ENCODE data around the gene ALG6.

ALG6 gene

DNA sequence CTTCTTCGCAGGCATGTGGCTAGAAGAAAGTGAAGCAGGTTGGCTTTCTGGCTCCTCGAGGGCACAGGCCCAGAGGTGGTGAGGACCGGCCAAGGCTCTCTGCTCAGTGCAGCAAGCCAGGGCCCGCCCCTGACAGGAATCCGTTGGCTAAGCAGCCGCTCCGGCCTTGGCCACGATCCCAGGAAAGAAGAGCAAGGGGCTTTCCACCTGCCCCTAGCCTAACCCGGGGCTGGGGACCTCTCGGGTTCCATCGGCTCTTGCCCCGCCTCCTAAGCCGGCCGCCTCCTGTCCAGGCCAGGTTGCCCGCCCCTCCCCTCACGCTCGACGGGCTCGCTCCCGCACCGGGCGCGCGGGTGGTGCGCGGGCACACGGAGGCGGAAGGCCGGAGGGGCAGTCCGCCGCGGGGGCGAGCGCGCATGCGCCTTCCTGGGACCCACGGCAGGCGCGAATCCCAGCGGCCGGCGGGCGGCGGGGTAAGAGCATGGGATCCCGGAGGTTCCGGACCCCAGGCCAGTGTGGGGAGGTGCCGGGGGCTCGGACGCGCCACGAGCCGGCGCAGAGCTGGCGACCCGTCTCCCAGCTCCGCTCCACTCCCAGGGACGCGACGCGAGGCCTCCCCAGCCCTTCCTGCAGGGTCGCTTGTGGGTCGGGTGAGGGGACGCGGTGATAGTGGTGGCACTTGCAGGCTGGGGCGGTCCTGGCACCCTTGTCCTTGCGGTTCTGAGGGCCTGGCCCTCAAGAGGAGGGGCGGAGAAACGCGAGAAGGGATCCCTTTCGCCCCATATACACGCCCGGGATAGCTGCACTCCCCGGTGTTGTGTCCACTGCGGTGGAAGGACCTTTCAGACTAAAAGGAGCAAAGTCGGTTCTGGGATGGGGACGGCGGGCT lies at the start of gene ALG6:
ALG6 (plus strand) TSS at position 413 of the 889 bp plus-strand sequence. CDS start 3,351 bp downstream, outside the sequence.
- Histone ChIP-seq H3K9me3 (ENCODE audit: control insufficient read depth in 5 of 5, low read length in 5 of 5) (no peaks in the 10 kb centered on the region), H3K27ac (ENCODE audit: low read depth, low read length) (peak within 1 kb of the TSS; percentile 81), H3K36me3 (ENCODE audit: control insufficient read depth in 5 of 5, insufficient read depth in 5 of 5, low read length in 5 of 5) (peaks cover 0 to 11% (median 3%) of the 10 kb centered on the region in 5 donors), H3K9ac (ENCODE audit: low read length in 5 of 5) (peak within 1 kb of the TSS; percentile 79 to 97 (median 92)), H3K4me1 (ENCODE audit: control insufficient read depth in 5 of 5, insufficient read depth in 5 of 5, low read length in 5 of 5) (peaks cover 1 to 14% (median 12%) of the 10 kb centered on the region in 5 donors), H3K4me3 (ENCODE audit: low read depth in 1 of 5, low read length in 5 of 5) (peak within 1 kb of the TSS; percentile 89 to 98 (median 93)), H3K27me3 (ENCODE audit: control insufficient read depth in 5 of 5, insufficient read depth in 4 of 5, low read length in 5 of 5) (no peaks in the 10 kb centered on the region)

DNA sequence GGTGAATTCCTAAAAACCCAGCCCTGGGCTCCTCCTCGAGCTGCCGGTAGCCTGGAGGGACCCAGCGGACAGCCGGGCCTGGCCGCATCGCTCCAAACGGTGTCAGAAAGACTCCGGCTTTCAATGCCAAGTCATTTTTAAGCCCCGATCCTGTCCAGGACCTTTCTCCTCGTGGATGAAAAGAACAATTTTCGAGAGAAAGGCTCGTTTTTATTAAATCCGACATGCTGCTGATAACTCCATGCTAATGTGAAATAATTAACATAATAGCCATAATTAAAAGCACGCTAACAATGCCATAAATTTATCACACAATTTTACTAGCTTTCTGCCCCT lies 49.6 kb upstream of the ALG6 start:
- peaks cover 0 to 44% (median 32%) of the 10 kb centered on the region in 5 donors for H3K4me1 ChIP-seq (ENCODE audit: control insufficient read depth in 5 of 5, insufficient read depth in 5 of 5, low read length in 5 of 5)
- H3K27me3 ChIP-seq (ENCODE audit: control insufficient read depth in 5 of 5, insufficient read depth in 4 of 5, low read length in 5 of 5), result peaks cover 58 to 85% (median 71%) of the 10 kb centered on the region in 5 donors
- no peak overlapping the region for H3K27ac ChIP-seq (ENCODE audit: low read depth, low read length)
- no peaks in the 10 kb centered on the region for H3K36me3 ChIP-seq (ENCODE audit: control insufficient read depth in 5 of 5, insufficient read depth in 5 of 5, low read length in 5 of 5)
- peak overlapping the region in 4 of 5 donors; percentile 42 to 62 (median 49) for H3K4me3 ChIP-seq (ENCODE audit: low read depth in 1 of 5, low read length in 5 of 5)
- no peak overlapping the region for H3K9ac ChIP-seq (ENCODE audit: low read length in 5 of 5)
- H3K9me3 ChIP-seq (ENCODE audit: control insufficient read depth in 5 of 5, low read length in 5 of 5), result peaks cover 0 to 2% (median 0%) of the 10 kb centered on the region in 5 donors

DNA sequence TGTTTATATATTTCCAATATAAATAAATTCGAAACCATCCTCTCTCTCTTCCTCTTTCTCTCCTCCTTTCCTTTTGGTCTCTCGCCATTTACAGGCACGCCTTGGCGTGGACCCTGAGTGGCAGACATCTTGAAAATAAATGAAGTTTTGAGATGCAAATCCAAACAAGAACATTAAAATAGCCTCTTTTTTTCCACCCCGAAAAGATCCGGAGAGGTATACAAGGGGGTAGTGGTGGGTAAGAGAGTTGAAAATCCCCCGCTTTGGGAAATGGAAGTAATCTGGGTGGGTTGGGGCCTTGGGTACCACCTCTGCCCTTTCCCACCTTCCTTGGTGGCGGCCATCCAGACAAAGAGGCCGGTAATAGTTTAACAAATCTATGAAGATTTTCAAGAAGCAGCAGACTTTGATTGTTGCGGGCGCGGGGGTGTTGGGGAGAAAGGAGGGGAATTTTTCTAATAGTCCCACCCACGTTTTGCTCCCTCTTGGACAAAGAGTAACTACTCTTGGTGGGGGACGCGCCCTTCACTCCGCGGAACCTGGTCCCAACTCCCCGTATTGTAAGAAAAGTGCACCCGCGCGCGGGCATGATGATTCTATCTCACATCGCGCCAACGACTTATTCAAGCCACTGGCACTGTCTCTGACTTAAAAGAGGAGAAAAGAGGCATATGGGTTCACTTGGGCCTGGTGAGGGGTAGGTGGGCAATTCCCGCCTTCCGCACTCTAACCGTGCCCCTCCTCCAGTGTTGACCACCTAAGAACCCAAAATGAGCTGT lies 49.0 kb upstream of the ALG6 start:
- H3K4me1 ChIP-seq (ENCODE audit: control insufficient read depth in 5 of 5, insufficient read depth in 5 of 5, low read length in 5 of 5), result peaks cover 0 to 51% (median 36%) of the 10 kb centered on the region in 5 donors
- H3K27ac ChIP-seq (ENCODE audit: low read depth, low read length), result no peak overlapping the region
- peaks cover 63 to 88% (median 73%) of the 10 kb centered on the region in 5 donors for H3K27me3 ChIP-seq (ENCODE audit: control insufficient read depth in 5 of 5, insufficient read depth in 4 of 5, low read length in 5 of 5)
- no peaks in the 10 kb centered on the region for H3K36me3 ChIP-seq (ENCODE audit: control insufficient read depth in 5 of 5, insufficient read depth in 5 of 5, low read length in 5 of 5)
- H3K9me3 ChIP-seq (ENCODE audit: control insufficient read depth in 5 of 5, low read length in 5 of 5), result peaks cover 0 to 2% (median 0%) of the 10 kb centered on the region in 5 donors
- H3K9ac ChIP-seq (ENCODE audit: low read length in 5 of 5), result no peak overlapping the region
- no peak overlapping the region for H3K4me3 ChIP-seq (ENCODE audit: low read depth in 1 of 5, low read length in 5 of 5)

DNA sequence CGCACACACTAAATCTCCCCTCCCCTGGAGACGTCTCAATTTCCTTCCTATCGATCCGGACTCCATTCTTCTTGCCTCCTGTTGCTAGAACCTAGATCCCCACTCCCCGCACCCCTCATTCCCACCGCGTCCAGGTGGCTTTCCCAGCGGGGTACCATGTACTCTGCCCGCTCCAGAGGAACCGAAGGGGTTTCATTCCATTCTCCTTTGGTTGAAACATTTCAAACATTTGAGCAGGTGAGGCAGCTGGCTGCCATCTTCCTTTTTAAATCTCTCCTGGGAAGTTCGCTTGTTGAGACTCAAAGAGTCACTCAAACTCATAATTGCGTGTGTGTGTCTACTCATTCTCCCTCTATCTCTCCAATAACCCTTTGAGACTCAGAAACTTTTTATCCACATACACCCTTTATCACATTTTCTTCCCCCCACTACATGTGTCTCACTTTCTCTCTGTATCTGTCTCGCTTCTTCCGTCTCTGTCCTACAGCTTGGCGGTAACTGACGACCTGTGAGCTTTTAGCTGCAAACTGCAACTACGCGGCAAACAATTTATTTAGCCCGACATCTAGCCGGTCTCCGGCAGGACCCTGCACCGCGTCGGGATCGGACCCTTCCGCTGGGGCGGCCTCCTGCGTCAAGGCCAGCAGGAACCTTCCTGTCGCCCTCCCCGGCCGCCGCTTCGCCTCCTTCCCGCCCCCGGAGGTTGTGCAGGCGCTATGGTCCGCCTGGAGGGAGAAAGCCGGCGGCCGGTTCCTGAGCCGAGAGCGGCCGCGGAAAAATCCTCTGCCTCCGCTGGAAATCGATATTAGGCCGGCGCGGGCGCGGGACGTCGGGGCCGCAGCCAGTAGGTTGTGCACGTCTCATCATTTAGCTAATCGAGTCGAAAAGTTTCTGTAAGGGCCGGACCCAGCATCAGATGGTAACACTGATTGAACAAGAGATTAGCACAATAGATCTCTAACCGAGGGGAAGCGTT lies 48.1 kb upstream of the ALG6 start:
- Histone ChIP-seq H3K27ac (ENCODE audit: low read depth, low read length) (no peak overlapping the region), H3K4me1 (ENCODE audit: control insufficient read depth in 5 of 5, insufficient read depth in 5 of 5, low read length in 5 of 5) (peaks cover 0 to 59% (median 39%) of the 10 kb centered on the region in 5 donors), H3K9me3 (ENCODE audit: control insufficient read depth in 5 of 5, low read length in 5 of 5) (peaks cover 0 to 2% (median 0%) of the 10 kb centered on the region in 5 donors), H3K36me3 (ENCODE audit: control insufficient read depth in 5 of 5, insufficient read depth in 5 of 5, low read length in 5 of 5) (no peaks in the 10 kb centered on the region), H3K9ac (ENCODE audit: low read length in 5 of 5) (no peak overlapping the region), H3K4me3 (ENCODE audit: low read depth in 1 of 5, low read length in 5 of 5) (no peak overlapping the region), H3K27me3 (ENCODE audit: control insufficient read depth in 5 of 5, insufficient read depth in 4 of 5, low read length in 5 of 5) (peaks cover 70 to 94% (median 77%) of the 10 kb centered on the region in 5 donors)

DNA sequence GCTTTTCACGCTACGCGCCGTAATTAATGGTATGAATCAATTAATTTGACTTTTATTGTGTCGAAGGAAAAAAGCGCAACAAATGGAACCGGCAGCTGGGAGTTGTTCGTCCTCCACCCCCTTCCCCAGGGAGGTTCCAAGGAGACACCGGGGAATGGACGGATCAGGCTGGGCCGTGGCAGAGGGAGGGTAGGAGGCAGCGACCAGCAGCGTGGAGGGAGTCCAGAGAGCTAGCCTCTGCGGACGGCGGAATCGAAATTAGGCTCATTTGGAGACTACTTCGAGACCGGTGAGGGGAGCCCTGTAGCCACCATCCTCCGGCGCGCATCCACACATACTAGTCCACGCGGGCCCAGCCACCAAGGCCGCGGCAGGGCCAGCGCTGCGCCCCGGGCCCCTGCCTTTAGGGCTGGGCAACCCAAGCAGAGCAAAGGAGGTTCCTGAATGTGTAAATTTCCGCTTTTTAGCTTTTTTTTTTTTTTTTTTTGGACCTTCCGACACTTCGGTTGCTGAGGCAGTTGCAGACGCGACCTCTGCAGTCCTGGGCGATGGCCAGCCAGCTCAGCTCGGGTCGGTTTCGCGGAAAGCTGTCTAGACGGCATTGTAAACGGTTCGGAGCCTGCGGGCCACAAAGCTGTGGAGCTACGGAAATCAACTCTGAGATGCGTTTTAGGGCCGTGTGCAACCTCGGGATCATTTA lies 47.3 kb upstream of the ALG6 start:
- no peaks in the 10 kb centered on the region for H3K36me3 ChIP-seq (ENCODE audit: control insufficient read depth in 5 of 5, insufficient read depth in 5 of 5, low read length in 5 of 5)
- H3K4me1 ChIP-seq (ENCODE audit: control insufficient read depth in 5 of 5, insufficient read depth in 5 of 5, low read length in 5 of 5), result peaks cover 0 to 61% (median 39%) of the 10 kb centered on the region in 5 donors
- H3K9me3 ChIP-seq (ENCODE audit: control insufficient read depth in 5 of 5, low read length in 5 of 5), result peaks cover 0 to 2% (median 0%) of the 10 kb centered on the region in 5 donors
- H3K27ac ChIP-seq (ENCODE audit: low read depth, low read length), result no peak overlapping the region
- peak overlapping the region in 1 of 5 donors; percentile 37 for H3K4me3 ChIP-seq (ENCODE audit: low read depth in 1 of 5, low read length in 5 of 5)
- H3K27me3 ChIP-seq (ENCODE audit: control insufficient read depth in 5 of 5, insufficient read depth in 4 of 5, low read length in 5 of 5), result peaks cover 72 to 90% (median 76%) of the 10 kb centered on the region in 5 donors
- H3K9ac ChIP-seq (ENCODE audit: low read length in 5 of 5), result no peak overlapping the region

DNA sequence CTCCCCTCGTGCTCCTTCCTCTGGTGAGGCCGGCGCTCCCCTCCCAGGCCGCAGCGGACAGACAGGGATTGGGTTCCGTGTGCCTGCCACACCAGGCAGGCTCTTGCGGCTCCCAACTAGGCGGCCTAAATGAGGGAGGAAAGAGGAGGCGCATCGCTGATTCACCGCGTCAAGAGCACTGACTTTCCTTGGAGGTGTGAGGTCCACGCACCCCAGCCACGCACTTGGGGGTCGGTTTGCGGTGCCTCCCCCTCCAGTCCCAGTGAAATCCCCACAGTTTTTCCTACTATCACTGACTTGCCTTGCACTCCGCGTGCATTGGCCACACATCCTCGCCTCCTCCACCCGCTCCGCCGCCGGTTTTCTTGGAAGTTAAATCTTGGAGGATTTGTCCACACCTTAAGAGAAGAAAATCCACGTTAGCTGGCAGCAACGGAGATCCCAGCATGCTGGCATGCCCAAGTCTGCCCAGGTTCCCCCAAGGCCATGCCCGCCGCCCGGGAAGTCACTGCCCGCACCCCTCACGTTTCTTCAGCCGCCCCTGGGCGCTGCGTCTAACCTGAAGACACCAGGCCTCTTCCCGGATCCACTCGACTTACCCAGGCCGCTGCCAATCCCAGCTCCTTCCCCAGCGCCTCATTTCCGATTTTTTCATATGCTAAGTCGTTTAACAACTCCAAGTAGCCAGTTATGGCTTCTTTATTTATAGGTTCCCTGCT lies 46.2 kb upstream of the ALG6 start:
- H3K36me3 ChIP-seq (ENCODE audit: control insufficient read depth in 5 of 5, insufficient read depth in 5 of 5, low read length in 5 of 5), result no peaks in the 10 kb centered on the region
- H3K4me3 ChIP-seq (ENCODE audit: low read depth in 1 of 5, low read length in 5 of 5), result peak overlapping the region in 2 of 5 donors; percentile 58 to 69
- H3K9ac ChIP-seq (ENCODE audit: low read length in 5 of 5), result no peak overlapping the region
- peaks cover 76 to 90% (median 77%) of the 10 kb centered on the region in 5 donors for H3K27me3 ChIP-seq (ENCODE audit: control insufficient read depth in 5 of 5, insufficient read depth in 4 of 5, low read length in 5 of 5)
- peaks cover 0 to under 1% (median 0%) of the 10 kb centered on the region in 5 donors for H3K9me3 ChIP-seq (ENCODE audit: control insufficient read depth in 5 of 5, low read length in 5 of 5)
- peaks cover 0 to 61% (median 39%) of the 10 kb centered on the region in 5 donors for H3K4me1 ChIP-seq (ENCODE audit: control insufficient read depth in 5 of 5, insufficient read depth in 5 of 5, low read length in 5 of 5)
- no peak overlapping the region for H3K27ac ChIP-seq (ENCODE audit: low read depth, low read length)

DNA sequence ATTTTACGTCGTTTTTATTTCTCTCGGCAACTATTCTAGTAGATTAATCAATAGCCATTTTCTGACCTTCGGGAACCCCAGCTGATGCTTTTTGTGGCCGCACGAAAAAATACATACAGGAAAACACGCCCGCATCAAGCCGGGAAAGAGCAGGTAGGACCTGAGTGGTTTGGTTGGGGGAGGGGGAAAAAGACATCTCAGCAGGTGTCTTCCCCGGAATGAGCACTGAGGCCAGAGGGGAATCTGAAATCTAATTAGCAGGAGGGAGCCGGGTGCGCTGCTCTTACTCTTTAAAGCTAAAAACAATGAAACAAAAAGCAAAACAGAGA lies 45.7 kb upstream of the ALG6 start:
- peaks cover 76 to 90% (median 78%) of the 10 kb centered on the region in 5 donors for H3K27me3 ChIP-seq (ENCODE audit: control insufficient read depth in 5 of 5, insufficient read depth in 4 of 5, low read length in 5 of 5)
- H3K9me3 ChIP-seq (ENCODE audit: control insufficient read depth in 5 of 5, low read length in 5 of 5), result no peaks in the 10 kb centered on the region
- H3K9ac ChIP-seq (ENCODE audit: low read length in 5 of 5), result no peak overlapping the region
- H3K27ac ChIP-seq (ENCODE audit: low read depth, low read length), result no peak overlapping the region
- no peaks in the 10 kb centered on the region for H3K36me3 ChIP-seq (ENCODE audit: control insufficient read depth in 5 of 5, insufficient read depth in 5 of 5, low read length in 5 of 5)
- peak overlapping the region; percentile 55 to 69 (median 58) for H3K4me3 ChIP-seq (ENCODE audit: low read depth in 1 of 5, low read length in 5 of 5)
- H3K4me1 ChIP-seq (ENCODE audit: control insufficient read depth in 5 of 5, insufficient read depth in 5 of 5, low read length in 5 of 5), result peaks cover 0 to 59% (median 39%) of the 10 kb centered on the region in 5 donors

DNA sequence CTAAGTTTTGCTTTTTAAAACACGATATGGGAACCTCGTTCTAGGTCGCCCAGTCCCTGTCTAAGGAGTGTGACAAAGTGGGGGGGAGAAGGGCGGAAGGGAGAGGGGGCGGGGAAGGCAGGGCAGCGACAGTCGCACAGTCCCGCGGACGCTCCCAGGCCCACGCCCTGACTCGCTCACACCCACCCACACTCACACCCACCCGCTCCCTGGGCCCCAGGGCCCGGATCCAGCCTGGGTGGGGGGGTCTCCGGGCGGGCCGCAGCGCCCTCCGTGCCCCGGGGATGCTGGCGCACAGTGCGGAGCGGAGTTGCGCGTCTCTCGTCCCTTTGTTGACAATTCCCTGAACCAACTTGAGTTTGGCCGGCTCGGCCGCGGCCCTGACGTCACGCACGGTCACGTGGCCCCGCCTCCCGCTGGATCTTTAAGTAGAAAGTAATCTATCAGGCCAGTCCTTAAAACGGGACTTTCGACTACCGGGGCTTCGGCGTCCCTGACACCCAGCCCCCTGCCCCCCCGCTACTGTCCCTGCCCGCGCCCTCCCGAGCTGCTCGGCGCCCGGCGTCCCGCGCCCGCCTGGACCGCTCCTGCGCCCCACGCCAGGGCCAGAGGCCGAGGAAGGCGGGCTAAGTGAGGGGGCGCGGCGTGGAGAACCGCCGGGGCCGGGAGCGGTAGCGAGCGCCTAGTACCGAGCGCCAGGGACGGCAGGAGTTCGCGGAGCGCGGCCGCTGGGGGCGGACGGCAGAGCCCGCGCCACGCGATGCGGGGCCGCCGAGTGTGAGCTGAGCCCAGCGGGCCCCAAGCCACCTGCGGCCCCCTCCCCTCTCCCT lies 45.1 kb upstream of the ALG6 start, which contains the start of gene FOXD3:
FOXD3 (plus strand) TSS at position 454 of the 830 bp plus-strand sequence. CDS start 492 bp downstream, outside the sequence.
- Histone ChIP-seq H3K9ac (ENCODE audit: low read length in 5 of 5) (peak within 1 kb of the TSS in 3 of 5 donors; percentile 23 to 64 (median 32)), H3K27me3 (ENCODE audit: control insufficient read depth in 5 of 5, insufficient read depth in 4 of 5, low read length in 5 of 5) (peaks cover 75 to 91% (median 82%) of the 10 kb centered on the region in 5 donors), H3K36me3 (ENCODE audit: control insufficient read depth in 5 of 5, insufficient read depth in 5 of 5, low read length in 5 of 5) (no peaks in the 10 kb centered on the region), H3K4me1 (ENCODE audit: control insufficient read depth in 5 of 5, insufficient read depth in 5 of 5, low read length in 5 of 5) (peaks cover 0 to 53% (median 39%) of the 10 kb centered on the region in 5 donors), H3K27ac (ENCODE audit: low read depth, low read length) (no peak within 1 kb of the TSS), H3K4me3 (ENCODE audit: low read depth in 1 of 5, low read length in 5 of 5) (peak within 1 kb of the TSS; percentile 55 to 69 (median 58)), H3K9me3 (ENCODE audit: control insufficient read depth in 5 of 5, low read length in 5 of 5) (no peaks in the 10 kb centered on the region)
